ENCODE data around the gene GPER1.

GPER1 gene

DNA sequence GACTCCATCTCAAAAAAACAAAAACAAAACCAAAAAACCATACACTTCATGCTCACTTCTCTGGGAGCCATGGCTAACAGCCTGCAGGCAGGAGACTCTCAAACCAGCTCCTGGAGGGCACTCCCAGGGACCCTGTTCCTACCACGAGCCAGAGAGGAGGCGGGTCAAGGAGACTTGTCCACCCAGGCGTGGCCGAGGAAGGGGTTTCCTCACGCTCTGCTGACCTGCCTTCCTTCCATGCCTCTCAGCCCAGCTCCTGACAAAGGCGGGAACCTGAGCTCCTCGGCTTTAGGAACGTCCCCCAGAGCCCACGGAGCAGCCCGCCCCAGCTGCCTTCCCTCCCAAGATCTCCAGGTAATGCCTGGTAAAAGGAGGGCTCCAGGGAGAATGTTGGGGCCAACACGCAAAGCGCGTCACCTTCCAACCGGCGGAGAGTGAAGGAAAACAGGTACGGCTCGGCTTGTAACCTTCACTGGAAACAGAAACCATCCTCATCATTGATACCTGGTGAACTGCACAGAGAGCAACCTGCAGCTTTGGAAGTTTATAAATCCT is 34.0 kb upstream of the GPER1 start:
- DNase-seq (ENCODE audit: low spot score) = no peak

DNA sequence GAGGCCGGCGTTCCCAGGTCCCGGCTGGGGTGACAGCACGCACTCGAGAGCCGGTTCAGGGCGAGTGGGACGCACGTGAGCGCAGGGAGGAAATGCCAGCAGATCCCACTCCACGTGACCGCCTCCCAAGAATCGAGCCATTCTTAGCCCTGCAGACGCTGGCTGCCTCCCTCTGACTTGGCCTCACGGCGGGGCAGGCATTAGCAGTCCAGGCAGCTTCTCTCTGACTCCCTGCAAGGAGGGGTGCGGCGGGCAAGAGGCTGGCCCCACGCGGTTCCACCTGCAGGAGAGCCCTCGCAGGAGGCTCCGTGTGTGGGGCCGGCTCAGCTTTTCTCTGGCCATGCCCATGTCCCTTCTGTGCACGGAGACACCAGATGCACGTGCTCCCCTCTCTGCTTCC is 33.5 kb upstream of the GPER1 start:
- DNase-seq (ENCODE audit: low spot score) = no peak

DNA sequence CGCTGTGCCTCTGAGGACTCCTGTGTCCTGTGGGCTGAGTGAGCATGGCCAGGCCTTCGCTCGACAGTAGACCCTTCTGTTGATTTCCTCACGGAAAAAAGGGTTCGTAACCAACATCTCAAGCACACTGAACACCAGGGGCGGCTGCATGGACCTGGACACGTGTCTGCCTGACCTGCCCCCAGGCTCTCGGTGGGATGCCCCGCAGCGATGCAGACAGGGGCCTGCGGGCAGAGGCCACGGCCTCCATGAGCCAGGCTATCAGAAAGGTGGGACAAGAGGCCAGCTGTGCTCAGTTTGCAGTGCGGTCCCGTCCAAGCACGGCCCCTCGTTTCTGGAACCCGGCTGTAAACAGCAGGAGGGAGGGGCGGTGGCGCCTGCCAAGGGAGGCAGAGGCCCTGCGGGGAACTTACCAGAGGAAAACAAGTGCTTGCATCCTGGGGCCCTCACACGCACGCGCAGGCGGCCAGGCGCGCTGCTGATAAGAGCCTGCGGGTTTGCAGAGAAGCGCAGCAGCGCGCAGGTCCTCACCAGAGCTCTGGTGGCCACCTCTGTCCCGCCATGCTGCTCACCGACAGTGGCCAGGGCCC is 33.0 kb upstream of the GPER1 start:
- DNase-seq (ENCODE audit: low spot score) = no peak

DNA sequence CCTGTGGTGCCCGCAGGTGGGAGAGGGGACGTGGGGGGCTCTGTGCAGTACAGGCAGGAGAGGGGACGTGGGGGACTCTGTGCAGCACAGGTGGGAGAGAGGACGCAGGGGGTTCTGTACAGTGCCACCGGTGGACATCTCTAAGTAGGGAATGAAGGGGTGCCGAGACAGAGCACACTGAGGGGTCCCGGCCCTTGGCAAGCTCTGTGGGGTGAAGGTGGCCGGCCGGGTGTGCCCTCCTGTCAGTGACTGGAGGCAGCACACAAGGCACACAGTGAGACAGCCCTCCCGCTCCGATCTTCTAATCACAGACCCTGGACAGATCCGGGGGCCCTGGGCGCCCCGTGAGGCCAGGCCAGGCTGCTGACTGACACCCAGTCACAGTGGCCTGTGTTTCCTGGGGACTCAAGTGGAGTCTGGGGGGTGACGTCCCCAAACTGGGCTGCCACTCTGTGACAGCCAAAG is 32.4 kb upstream of the GPER1 start:
- DNase-seq (ENCODE audit: low spot score) = no peak

DNA sequence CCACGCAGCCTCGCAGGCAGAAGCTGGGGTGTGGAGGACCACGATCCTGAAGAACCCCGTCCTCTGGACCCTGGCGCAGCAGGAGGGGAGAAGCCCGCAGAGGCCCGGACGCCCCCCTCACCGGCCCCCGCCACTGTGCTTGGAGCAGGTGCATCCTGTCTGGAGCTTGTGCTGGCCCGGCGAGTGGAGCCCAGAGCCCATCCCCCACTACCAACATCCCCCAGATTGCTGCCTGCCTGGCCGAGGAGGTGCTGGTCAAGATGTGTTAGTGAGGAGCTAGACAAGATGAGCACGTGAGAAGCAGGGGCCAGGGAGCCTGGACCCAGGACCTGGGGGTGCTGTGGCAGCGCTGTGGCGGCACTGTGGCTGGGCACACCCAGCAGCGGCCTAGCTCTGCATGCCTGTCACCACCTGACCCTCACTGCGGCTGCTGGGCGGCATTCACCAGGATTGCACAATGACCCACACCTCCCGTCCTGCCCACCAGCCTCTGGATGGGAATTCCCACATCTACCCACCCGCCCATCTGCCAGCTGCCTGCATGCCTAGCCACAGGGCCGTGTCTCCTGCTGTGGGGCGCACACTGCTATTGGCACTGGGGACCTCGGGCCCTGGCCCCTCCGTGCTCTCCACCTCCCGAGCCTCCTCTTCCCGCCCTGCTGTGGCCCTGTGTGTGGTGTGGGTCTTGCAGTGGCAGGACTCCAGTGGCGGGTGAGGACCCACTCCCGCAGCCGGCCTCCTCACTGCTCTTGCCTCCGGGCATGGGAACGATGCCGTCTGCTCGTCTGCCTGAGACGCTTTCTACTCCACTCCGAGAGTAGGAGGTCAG is 31.7 kb upstream of the GPER1 start:
- DNase-seq (ENCODE audit: low spot score) = no peak

DNA sequence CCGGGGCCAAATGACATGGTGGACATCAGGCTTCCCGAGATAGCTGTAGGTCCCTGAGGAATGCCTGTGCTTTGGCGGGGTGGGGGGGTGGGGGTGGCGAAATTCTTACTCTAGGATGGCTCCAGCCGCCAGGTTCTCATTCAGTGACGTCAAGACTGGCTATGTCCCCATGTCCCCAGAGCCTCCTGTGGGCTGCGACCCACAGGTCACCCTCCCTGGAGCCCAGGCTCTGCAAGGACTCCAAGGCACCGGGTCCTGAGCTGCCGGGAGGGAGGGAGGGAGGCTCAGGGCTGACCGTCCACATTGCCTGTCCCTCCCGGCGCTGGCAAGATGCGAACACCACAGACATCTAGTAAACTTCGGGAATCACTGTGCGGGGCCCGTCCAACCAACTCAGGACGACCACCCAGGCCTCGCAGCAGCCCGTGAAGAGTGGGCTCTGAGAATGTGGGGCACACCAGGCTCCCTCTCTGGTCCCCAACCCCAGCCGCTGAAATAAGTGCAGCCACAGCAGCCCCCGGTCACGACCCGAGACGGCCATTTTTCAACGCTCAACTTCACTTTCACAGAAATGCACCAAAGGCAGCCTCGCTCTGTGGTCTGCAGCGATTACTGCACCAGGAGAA is 31.0 kb upstream of the GPER1 start:
- no peak for DNase-seq (ENCODE audit: low spot score)

GRCh38 chr7:1057416-1058291 is 30.3 kb upstream of the GPER1 start:
- no peak for DNase-seq (ENCODE audit: low spot score)

GRCh38 chr7:1058311-1058710 is 29.6 kb upstream of the GPER1 start:
- DNase-seq (ENCODE audit: low spot score) = no peak

DNA sequence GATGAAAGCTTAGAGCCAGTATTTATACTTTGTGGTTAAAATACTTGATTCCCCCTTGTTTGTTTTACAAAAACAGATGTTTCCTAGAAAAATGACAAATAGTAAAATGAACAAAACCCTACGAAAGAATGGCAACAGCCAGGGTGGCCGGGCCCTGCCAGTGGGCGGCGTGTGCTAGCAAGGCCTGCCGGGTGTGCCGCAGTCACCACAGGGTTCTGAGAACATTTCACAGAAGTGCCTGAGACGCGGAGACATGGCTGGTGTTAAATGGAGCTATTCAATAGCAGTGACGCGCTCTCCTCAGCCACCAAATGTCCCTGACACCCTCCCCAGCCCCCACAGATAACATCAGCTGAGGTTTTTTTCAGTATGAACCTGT is 29.1 kb upstream of the GPER1 start:
- no peak for DNase-seq (ENCODE audit: low spot score)

- DNase-seq (ENCODE audit: low spot score) = no peak
Measured at GRCh38 chr7:1059200-1060091, 28.5 kb upstream of the GPER1 start.

- DNase-seq (ENCODE audit: low spot score) = peak; percentile 51
Measured at GRCh38 chr7:1060315-1061072, 27.4 kb upstream of the GPER1 start.

DNA sequence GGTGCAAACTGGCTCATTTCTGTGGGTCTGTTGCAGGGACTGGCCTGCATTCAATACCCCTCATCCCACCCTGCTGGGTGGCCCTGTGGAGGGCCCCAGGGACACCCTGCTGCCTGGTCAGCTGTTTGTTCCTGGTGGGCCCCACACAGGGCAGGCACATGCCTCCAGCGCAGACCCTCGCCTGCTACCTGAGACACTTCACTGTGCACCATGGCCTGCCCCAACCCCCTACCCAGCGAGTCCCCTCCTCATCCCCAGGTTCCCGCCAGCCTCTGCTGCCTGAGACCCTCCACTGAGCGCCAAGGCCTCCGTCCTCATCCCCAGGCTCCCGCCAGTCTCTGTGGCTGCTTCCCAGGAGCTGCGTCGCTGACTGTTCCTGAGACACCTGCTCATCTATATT is 26.7 kb upstream of the GPER1 start:
- no peak for DNase-seq (ENCODE audit: low spot score)

- no peak for DNase-seq (ENCODE audit: low spot score)
Measured at GRCh38 chr7:1062296-1063294, 25.3 kb upstream of the GPER1 start.

- DNase-seq (ENCODE audit: low spot score) = no peak
Measured at GRCh38 chr7:1063361-1063760, 24.6 kb upstream of the GPER1 start.

- DNase-seq (ENCODE audit: low spot score) = no peak
Measured at GRCh38 chr7:1064581-1064980, 23.3 kb upstream of the GPER1 start.

- no peak for DNase-seq (ENCODE audit: low spot score)
Measured at GRCh38 chr7:1065263-1065584, 22.7 kb upstream of the GPER1 start.

DNA sequence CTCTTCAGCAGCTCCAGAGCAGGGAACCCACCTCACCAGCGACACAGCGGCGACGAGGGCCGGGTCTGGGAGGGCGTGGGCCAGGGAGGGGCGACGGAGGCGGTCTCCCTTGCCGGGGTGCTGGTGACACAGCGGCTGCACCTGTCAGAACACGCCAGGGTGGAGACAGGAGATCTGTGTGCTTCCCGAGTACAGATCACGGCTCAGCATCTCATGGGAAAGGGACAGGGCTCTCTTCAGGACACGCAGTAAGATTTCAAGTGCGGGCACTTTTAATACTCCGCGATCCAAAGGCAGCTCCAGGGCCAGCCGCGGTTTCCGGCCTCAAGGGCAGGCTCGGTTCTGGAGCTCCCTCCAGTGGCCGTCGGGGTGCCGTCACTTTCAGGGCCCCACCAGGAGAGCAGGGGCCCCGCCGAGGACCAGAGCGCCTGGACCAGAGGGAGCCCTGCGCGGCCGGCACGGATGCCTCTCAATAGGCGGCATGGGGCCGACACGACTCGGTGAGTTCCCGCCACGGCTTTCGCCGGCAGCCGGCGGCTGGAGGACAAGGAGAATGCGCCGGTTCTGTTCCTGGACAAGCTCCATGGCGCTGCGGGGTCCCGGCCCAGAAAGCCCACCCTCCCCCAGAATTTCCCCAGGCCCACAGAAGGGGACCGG is 22.2 kb upstream of the GPER1 start:
- peak; percentile 73 for DNase-seq (ENCODE audit: low spot score)

GRCh38 chr7:1066242-1066588 is 21.7 kb upstream of the GPER1 start:
- no peak for DNase-seq (ENCODE audit: low spot score)

DNA sequence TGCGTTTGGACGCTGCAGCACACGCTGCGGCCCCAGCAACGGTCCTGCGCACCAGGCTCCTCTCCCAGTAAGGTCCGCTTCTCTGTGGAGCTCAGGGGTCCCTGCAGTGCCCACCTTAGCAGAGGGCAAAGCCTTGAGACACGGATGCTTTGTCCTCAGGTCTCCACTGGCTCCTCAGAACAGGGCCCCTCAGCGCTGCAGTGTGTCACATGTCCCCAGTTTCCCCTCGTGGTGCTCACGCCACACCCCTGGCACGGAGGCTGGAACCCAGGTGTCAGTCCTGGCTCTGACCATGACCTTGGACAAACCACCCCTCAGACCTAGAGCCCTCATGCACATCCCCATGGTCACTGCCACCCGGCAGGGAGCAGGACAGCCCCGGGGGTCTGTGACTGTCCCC is 19.9 kb upstream of the GPER1 start:
- DNase-seq (ENCODE audit: low spot score) = no peak

Data from kidney capillary endothelial cell (primary cell).